HL-60/S4 (cell line): ENCODE data around the gene CTIF.

ENCODE experiments used
- in situ Hi-C: fragments of 300-500 bp; cut with MboI; formaldehyde crosslinking; loops from 2 replicates; pipeline ENCODE4 v1.14.3; 2022; ENCODE audit warnings: low sequenced_read_pairs

Gene CTIF

GRCh38 chr18:48853588-48853987 lies 314.8 kb downstream of the CTIF start:
- in situ Hi-C loops, result no loop called here

- in situ Hi-C loops, result no loop called here
Measured at GRCh38 chr18:48854780-48855179, 315.9 kb downstream of the CTIF start.

- in situ Hi-C loops, result no loop called here
Measured at GRCh38 chr18:48855422-48856377, 316.9 kb downstream of the CTIF start.

GRCh38 chr18:48857023-48857694 lies 318.3 kb downstream of the CTIF start:
- in situ Hi-C loops, result no loop called here

- in situ Hi-C loops, result no loop called here
Measured at GRCh38 chr18:48858676-48859075, 319.8 kb downstream of the CTIF start.

GRCh38 chr18:48859311-48860268 lies 320.8 kb downstream of the CTIF start:
- in situ Hi-C loops, result no loop called here

- in situ Hi-C loops, result no loop called here
Measured at GRCh38 chr18:48860269-48861180, 321.7 kb downstream of the CTIF start.

- in situ Hi-C loops, result no loop called here
Measured at GRCh38 chr18:48861181-48861708, 322.4 kb downstream of the CTIF start.

GRCh38 chr18:48862132-48862531 lies 323.3 kb downstream of the CTIF start:
- in situ Hi-C loops, result no loop called here

GRCh38 chr18:48862678-48863270 lies 323.9 kb downstream of the CTIF start:
- in situ Hi-C loops, result no loop called here

- in situ Hi-C loops, result no loop called here
Measured at GRCh38 chr18:48863432-48864065, 324.7 kb downstream of the CTIF start.

GRCh38 chr18:48864876-48865275 lies 326.0 kb downstream of the CTIF start:
- in situ Hi-C loops, result no loop called here

- in situ Hi-C loops, result no loop called here
Measured at GRCh38 chr18:48866028-48866733, 327.4 kb downstream of the CTIF start.

- in situ Hi-C loops, result no loop called here
Measured at GRCh38 chr18:48866856-48867255, 328.0 kb downstream of the CTIF start.

- in situ Hi-C loops, result no loop called here
Measured at GRCh38 chr18:48867978-48868377, 329.1 kb downstream of the CTIF start.

GRCh38 chr18:48868468-48869466 lies 329.9 kb downstream of the CTIF start:
- in situ Hi-C loops, result no loop called here

GRCh38 chr18:48869591-48869990 lies 330.8 kb downstream of the CTIF start:
- in situ Hi-C loops, result no loop called here
